WTC11 (cell line): Measurements from ENCODE around the gene PRKACB. TPM values are rescaled to one million over a fixed set of nuclear protein-coding genes. Genes with fewer than 3 reads are reported as not detected.

Experiments
- ATAC-seq: fragments of 200-7000 bp; cut with Tn5 transposase; 2 replicates; pipeline ENCODE4 v1.10.0; 2021; ENCODE audit warnings: mild to moderate bottlenecking, moderate library complexity
- CTCF ChIA-PET: fragments of 300-600 bp; sonication (Branson Sonifier 250); formaldehyde crosslinking; loops from one replicate; lab custom pipeline; 2021; ENCODE audit warnings: antibody characterized with exemption; lab: Charles Lee
- POLR2A ChIA-PET: fragments of 350-600 bp; sonication (Branson Sonifier 250); formaldehyde crosslinking; loops from one replicate; lab custom pipeline; 2021; ENCODE audit warnings: antibody characterized with exemption; lab: Charles Lee
- DNase-seq: peaks from one replicate; pipeline ENCODE4 v3.0.0; 2021; ENCODE audit warnings: low spot score
- H3K27ac Mint-ChIP-seq: 2 replicates; pipeline ENCODE4 v1.8.0; 2021; ENCODE audit warnings: mixed read lengths
- H3K27me3 Mint-ChIP-seq: 2 replicates; pipeline ENCODE4 v1.8.0; 2021; ENCODE audit warnings: low read depth, mild to moderate bottlenecking, moderate library complexity, mixed read lengths
- H3K36me3 Mint-ChIP-seq: 2 replicates; pipeline ENCODE4 v1.8.0; 2021; ENCODE audit warnings: mixed read lengths
- H3K4me1 Mint-ChIP-seq: 2 replicates; pipeline ENCODE4 v1.8.0; 2022; ENCODE audit warnings: mixed read lengths
- H3K4me3 Mint-ChIP-seq: 2 replicates; pipeline ENCODE4 v1.8.0; 2021; ENCODE audit warnings: mild to moderate bottlenecking, moderate library complexity, mixed read lengths
- H3K9me3 Mint-ChIP-seq: 2 replicates; pipeline ENCODE4 v1.8.0; 2021; ENCODE audit warnings: mixed read lengths
- CREM ChIP-seq: sonication (generic); formaldehyde crosslinking; IDR thresholded peaks from 2 replicates; pipeline ENCODE4 v1.8.1; 2022; ENCODE audit warnings: mild to moderate bottlenecking, missing genetic modification reagents, moderate library complexity
- E2F4 ChIP-seq: sonication (generic); formaldehyde crosslinking; IDR thresholded peaks from 2 replicates; pipeline ENCODE4 v1.8.1; 2022; ENCODE audit warnings: low read depth, mild to moderate bottlenecking, moderate library complexity, missing genetic modification reagents, borderline replicate concordance
- ELF4 ChIP-seq: sonication (generic); formaldehyde crosslinking; IDR thresholded peaks from 2 replicates; pipeline ENCODE4 v1.8.1; 2022; ENCODE audit warnings: low read depth, mild to moderate bottlenecking, moderate library complexity, missing genetic modification reagents
- HMGXB4 ChIP-seq: sonication (generic); formaldehyde crosslinking; IDR thresholded peaks from 2 replicates; pipeline ENCODE4 v1.8.1; 2023; ENCODE audit warnings: mild to moderate bottlenecking, moderate library complexity, missing genetic modification reagents
- MXD4 ChIP-seq: fragments of 250-450 bp; sonication (Bioruptor Pico); IDR thresholded peaks from 2 replicates; pipeline ENCODE4 v1.8.0; 2021; ENCODE audit warnings: mild to moderate bottlenecking, moderate library complexity, borderline replicate concordance
- NFYB ChIP-seq: sonication (generic); formaldehyde crosslinking; conservative IDR thresholded peaks from 2 replicates; pipeline ENCODE4 v1.8.0; 2022; ENCODE audit warnings: low read depth, missing genetic modification reagents
- OVOL2 ChIP-seq: fragments of 250-450 bp; sonication (Bioruptor Pico); IDR thresholded peaks from 2 replicates; pipeline ENCODE4 v1.9.0; 2021; ENCODE audit warnings: mild to moderate bottlenecking, borderline replicate concordance
- SMAD4 ChIP-seq: sonication (generic); formaldehyde crosslinking; IDR thresholded peaks from 2 replicates; pipeline ENCODE4 v1.8.0; 2022; ENCODE audit warnings: mild to moderate bottlenecking, missing genetic modification reagents
- TP53 ChIP-seq: sonication (generic); formaldehyde crosslinking; IDR thresholded peaks from 2 replicates; pipeline ENCODE4 v1.8.1; 2023; ENCODE audit warnings: mild to moderate bottlenecking, missing genetic modification reagents
- USF1 ChIP-seq: sonication (generic); formaldehyde crosslinking; IDR thresholded peaks from 2 replicates; pipeline ENCODE4 v1.8.0; 2022; ENCODE audit warnings: mild to moderate bottlenecking, missing genetic modification reagents
- ZNF232 ChIP-seq: sonication (generic); formaldehyde crosslinking; IDR thresholded peaks from 2 replicates; pipeline ENCODE4 v1.8.0; 2022; ENCODE audit warnings: mild to moderate bottlenecking, missing genetic modification reagents
- ZNF281 ChIP-seq: sonication (generic); formaldehyde crosslinking; IDR thresholded peaks from 2 replicates; pipeline ENCODE4 v1.8.0; 2023; ENCODE audit warnings: mild to moderate bottlenecking, missing genetic modification reagents
- ZNF396 ChIP-seq: fragments of 250-450 bp; sonication (Bioruptor Pico); IDR thresholded peaks from 2 replicates; pipeline ENCODE4 v1.8.0; 2021; ENCODE audit warnings: mild to moderate bottlenecking, moderate library complexity, borderline replicate concordance
- ZNF671 ChIP-seq: fragments of 250-450 bp; sonication (Bioruptor Pico); IDR thresholded peaks from 2 replicates; pipeline ENCODE4 v1.8.0; 2021; ENCODE audit warnings: mild to moderate bottlenecking
- total RNA-seq: library from RNA; stranded (reverse); gene quantifications from 3 replicates; pipeline ENCODE4 v1.2.3, GENCODE V29; 2021
- TF ChIP-seq, protein P1 (sequence below): sonication (generic); formaldehyde crosslinking; IDR thresholded peaks from 2 replicates; pipeline ENCODE4 v1.8.1; 2022; ENCODE audit warnings: low read depth, missing genetic modification reagents, borderline replicate concordance
- TF ChIP-seq, protein P2 (sequence below): fragments of 250-450 bp; sonication (Bioruptor Pico); IDR thresholded peaks from 2 replicates; pipeline ENCODE4 v1.9.0; 2021; ENCODE audit warnings: mild to moderate bottlenecking, borderline replicate concordance
- TF ChIP-seq, protein P3 (sequence below): sonication (generic); formaldehyde crosslinking; IDR thresholded peaks from 2 replicates; pipeline ENCODE4 v1.8.0; 2022; ENCODE audit warnings: mild to moderate bottlenecking, missing genetic modification reagents

PRKACB gene
- total RNA-seq, 1 experiment from 2014 or later, result 18.4 TPM

GRCh38 chr1:84181350-84182005 lies 37.4 kb downstream of the PRKACB start:
- Mint-ChIP-seq H3K36me3 (no peaks in the 10 kb centered on the region), H3K9me3 (peaks cover 3% of the 10 kb centered on the region), H3K4me1 (no peaks in the 10 kb centered on the region), H3K27ac (no peak overlapping the region), H3K4me3 (no peak overlapping the region), H3K27me3 (no peaks in the 10 kb centered on the region)
- no peak for TF ChIP-seq USF1 (CRISPR knock-in tag)
- no peak for TF ChIP-seq NFYB (CRISPR knock-in tag)
- TF ChIP-seq CREM, result no peak
- no peak for TF ChIP-seq ZNF232 (CRISPR knock-in tag)
- TF ChIP-seq TP53 (CRISPR knock-in tag), result no peak
- TF ChIP-seq MXD4 (CRISPR knock-in tag), result no peak
- TF ChIP-seq, protein P1, sequence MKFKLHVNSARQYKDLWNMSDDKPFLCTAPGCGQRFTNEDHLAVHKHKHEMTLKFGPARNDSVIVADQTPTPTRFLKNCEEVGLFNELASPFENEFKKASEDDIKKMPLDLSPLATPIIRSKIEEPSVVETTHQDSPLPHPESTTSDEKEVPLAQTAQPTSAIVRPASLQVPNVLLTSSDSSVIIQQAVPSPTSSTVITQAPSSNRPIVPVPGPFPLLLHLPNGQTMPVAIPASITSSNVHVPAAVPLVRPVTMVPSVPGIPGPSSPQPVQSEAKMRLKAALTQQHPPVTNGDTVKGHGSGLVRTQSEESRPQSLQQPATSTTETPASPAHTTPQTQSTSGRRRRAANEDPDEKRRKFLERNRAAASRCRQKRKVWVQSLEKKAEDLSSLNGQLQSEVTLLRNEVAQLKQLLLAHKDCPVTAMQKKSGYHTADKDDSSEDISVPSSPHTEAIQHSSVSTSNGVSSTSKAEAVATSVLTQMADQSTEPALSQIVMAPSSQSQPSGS (CRISPR knock-in tag), result no peak
- TF ChIP-seq SMAD4 (CRISPR knock-in tag), result no peak
- no peak for TF ChIP-seq ZNF396 (CRISPR knock-in tag)
- TF ChIP-seq, protein P2, sequence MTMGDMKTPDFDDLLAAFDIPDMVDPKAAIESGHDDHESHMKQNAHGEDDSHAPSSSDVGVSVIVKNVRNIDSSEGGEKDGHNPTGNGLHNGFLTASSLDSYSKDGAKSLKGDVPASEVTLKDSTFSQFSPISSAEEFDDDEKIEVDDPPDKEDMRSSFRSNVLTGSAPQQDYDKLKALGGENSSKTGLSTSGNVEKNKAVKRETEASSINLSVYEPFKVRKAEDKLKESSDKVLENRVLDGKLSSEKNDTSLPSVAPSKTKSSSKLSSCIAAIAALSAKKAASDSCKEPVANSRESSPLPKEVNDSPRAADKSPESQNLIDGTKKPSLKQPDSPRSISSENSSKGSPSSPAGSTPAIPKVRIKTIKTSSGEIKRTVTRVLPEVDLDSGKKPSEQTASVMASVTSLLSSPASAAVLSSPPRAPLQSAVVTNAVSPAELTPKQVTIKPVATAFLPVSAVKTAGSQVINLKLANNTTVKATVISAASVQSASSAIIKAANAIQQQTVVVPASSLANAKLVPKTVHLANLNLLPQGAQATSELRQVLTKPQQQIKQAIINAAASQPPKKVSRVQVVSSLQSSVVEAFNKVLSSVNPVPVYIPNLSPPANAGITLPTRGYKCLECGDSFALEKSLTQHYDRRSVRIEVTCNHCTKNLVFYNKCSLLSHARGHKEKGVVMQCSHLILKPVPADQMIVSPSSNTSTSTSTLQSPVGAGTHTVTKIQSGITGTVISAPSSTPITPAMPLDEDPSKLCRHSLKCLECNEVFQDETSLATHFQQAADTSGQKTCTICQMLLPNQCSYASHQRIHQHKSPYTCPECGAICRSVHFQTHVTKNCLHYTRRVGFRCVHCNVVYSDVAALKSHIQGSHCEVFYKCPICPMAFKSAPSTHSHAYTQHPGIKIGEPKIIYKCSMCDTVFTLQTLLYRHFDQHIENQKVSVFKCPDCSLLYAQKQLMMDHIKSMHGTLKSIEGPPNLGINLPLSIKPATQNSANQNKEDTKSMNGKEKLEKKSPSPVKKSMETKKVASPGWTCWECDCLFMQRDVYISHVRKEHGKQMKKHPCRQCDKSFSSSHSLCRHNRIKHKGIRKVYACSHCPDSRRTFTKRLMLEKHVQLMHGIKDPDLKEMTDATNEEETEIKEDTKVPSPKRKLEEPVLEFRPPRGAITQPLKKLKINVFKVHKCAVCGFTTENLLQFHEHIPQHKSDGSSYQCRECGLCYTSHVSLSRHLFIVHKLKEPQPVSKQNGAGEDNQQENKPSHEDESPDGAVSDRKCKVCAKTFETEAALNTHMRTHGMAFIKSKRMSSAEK (CRISPR knock-in tag), result no peak
- no peak for TF ChIP-seq ELF4 (CRISPR knock-in tag)
- no peak for TF ChIP-seq ZNF281 (CRISPR knock-in tag)
- no peak for TF ChIP-seq ZNF671 (CRISPR knock-in tag)
- TF ChIP-seq HMGXB4 (CRISPR knock-in tag), result no peak
- TF ChIP-seq, protein P3, sequence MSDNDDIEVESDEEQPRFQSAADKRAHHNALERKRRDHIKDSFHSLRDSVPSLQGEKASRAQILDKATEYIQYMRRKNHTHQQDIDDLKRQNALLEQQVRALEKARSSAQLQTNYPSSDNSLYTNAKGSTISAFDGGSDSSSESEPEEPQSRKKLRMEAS (CRISPR knock-in tag), result no peak
- TF ChIP-seq E2F4 (CRISPR knock-in tag), result no peak
- no peak for TF ChIP-seq OVOL2
- POLR2A ChIA-PET, result no interaction called here
- DNase-seq (no peak), ATAC-seq (no peak)
- CTCF ChIA-PET, result no interaction called here
